Endothelial cell of umbilical vein (primary cell): ENCODE measurements around the gene P2RX4. TPM values are rescaled to one million over a fixed set of nuclear protein-coding genes. Genes with fewer than 3 reads are reported as not detected.
"Not testable (repeated sequence)": the region's sequence is repeated elsewhere in the genome, so short reads cannot be mapped to it uniquely, and the experiment has no call there.

ENCODE experiments used
- BruUV-seq: library from RNA; stranded (reverse); fragments of 400-500 nt; replicated peaks from 2 replicates; lab custom pipeline; 2021; lab: Mats Ljungman, UMichigan
- CTCF ChIA-PET: fragments of 300-600, 350-600 bp; sonication (Branson Sonifier 250); formaldehyde crosslinking; loops from one replicate; lab custom pipeline; 2021; ENCODE audit warnings: antibody characterized with exemption, inconsistent platforms; lab: Charles Lee
- POLR2A ChIA-PET: fragments of 300-600, 350-600 bp; sonication (Branson Sonifier 250); formaldehyde crosslinking; loops from one replicate; lab custom pipeline; 2021; ENCODE audit warnings: antibody characterized with exemption, inconsistent platforms; lab: Charles Lee
- DNase-seq: peaks from one replicate; pipeline ENCODE4 v3.0.0-alpha.2; 2011; ENCODE audit warnings: low read depth, low spot score
- FAIRE-seq: peaks from 2 replicates; lab custom pipeline; 2011; peaks lifted over from hg19 to GRCh38; lab: Jason Lieb, UNC
- H2AFZ ChIP-seq: 2 replicates; pipeline ENCODE4 v1.6.0; 2012; ENCODE audit warnings: low read depth, low read length, control low read depth, inconsistent platforms
- H3K27ac ChIP-seq: 2 replicates; pipeline ENCODE4 v1.5.1; 2011; ENCODE audit warnings: low read depth, mild to moderate bottlenecking, control low read depth, low read length, moderate library complexity; ENCODE audit not compliant: insufficient read depth
- H3K27me3 ChIP-seq, 2 experiments: 2 replicates each; pipeline versions ENCODE4 v1.6.0 to v1.6.1; 2011; ENCODE audit warnings: low read length in 2 of 2, mixed read lengths in 1 of 2; ENCODE audit not compliant: control insufficient read depth in 2 of 2, insufficient read depth in 2 of 2
- H3K36me3 ChIP-seq, 2 experiments: 2 replicates in 1 of 2; 3 replicates in 1 of 2; pipeline ENCODE4 v1.5.1; 2011; ENCODE audit warnings: low read length in 2 of 2, mild to moderate bottlenecking in 1 of 2, moderate library complexity in 1 of 2; ENCODE audit not compliant: control insufficient read depth in 2 of 2, insufficient read depth in 2 of 2; ENCODE audit errors: extremely low read depth in 1 of 2
- H3K4me1 ChIP-seq: 3 replicates; pipeline ENCODE4 v1.5.1; 2011; ENCODE audit warnings: mild to moderate bottlenecking, low read length; ENCODE audit not compliant: control insufficient read depth, insufficient read depth; ENCODE audit errors: extremely low read depth
- H3K4me2 ChIP-seq: 2 replicates; pipeline ENCODE4 v1.6.1; 2011; ENCODE audit warnings: low read length, control low read depth, mixed read lengths; ENCODE audit not compliant: insufficient read depth
- H3K4me3 ChIP-seq, 3 experiments: fragments of 200-600 bp in 1 of 3; sonication (generic), shearing (Covaris generic) in 1 of 3; replicated peaks in 1 of 3; 2 replicates each; pipeline ENCODE4 v1.5.1; 2011 to 2016; ENCODE audit warnings: control low read depth in 3 of 3, low read length in 3 of 3, mild to moderate bottlenecking in 2 of 3, inconsistent platforms in 1 of 3, low read depth in 1 of 3, moderate library complexity in 1 of 3; ENCODE audit not compliant: insufficient read depth in 1 of 3
- H3K79me2 ChIP-seq: 2 replicates; pipeline ENCODE4 v1.6.0; 2012; ENCODE audit warnings: low read length, inconsistent platforms; ENCODE audit not compliant: control insufficient read depth, insufficient read depth
- H3K9ac ChIP-seq: replicated peaks from 2 replicates; pipeline ENCODE3; 2011; ENCODE audit warnings: low read length, control low read depth; ENCODE audit not compliant: insufficient read depth; ENCODE audit errors: extremely low read depth
- H3K9me1 ChIP-seq: replicated peaks from 3 replicates; pipeline ENCODE4 v1.6.0; 2011; ENCODE audit warnings: mild to moderate bottlenecking, low read length; ENCODE audit not compliant: control insufficient read depth, insufficient read depth; ENCODE audit errors: extremely low read depth
- H3K9me3 ChIP-seq: replicated peaks from 2 replicates; pipeline ENCODE4 v1.5.1; 2012; ENCODE audit warnings: low read length, inconsistent platforms; ENCODE audit not compliant: control insufficient read depth, insufficient read depth
- H4K20me1 ChIP-seq: replicated peaks from 2 replicates; pipeline ENCODE3; 2011; ENCODE audit warnings: mild to moderate bottlenecking, low read length; ENCODE audit not compliant: control insufficient read depth, insufficient read depth; ENCODE audit errors: extremely low read depth
- CTCF ChIP-seq, 2 donors: IDR thresholded peaks; 1 replicate in 1 of 2; 2 replicates in 1 of 2; pipeline ENCODE4 v1.5.1; 2011; ENCODE audit warnings: low read length in 2 of 2, mild to moderate bottlenecking in 2 of 2, moderate library complexity in 2 of 2, control low read depth in 1 of 2, inconsistent platforms in 1 of 2, low read depth in 1 of 2; ENCODE audit not compliant: insufficient read depth in 1 of 2; ENCODE audit errors: extremely low read depth in 1 of 2
- MYC ChIP-seq: IDR thresholded peaks from one replicate; pipeline ENCODE4 v1.6.1; 2011; ENCODE audit warnings: mild to moderate bottlenecking, low read depth, low read length
- POLR2AphosphoS5 ChIP-seq: IDR thresholded peaks from 2 replicates; pipeline ENCODE4 v1.6.1; 2012; ENCODE audit warnings: low read depth, mild to moderate bottlenecking, control low read depth, low read length, moderate library complexity; ENCODE audit not compliant: insufficient read depth
- dilution Hi-C: fragments of 300-500 bp; cut with MboI; formaldehyde crosslinking; loops from one replicate; pipeline ENCODE4 v1.15.0; 2019; ENCODE audit warnings: low sequenced_read_pairs; ENCODE audit not compliant: extremely low pct_ligation_motif_present
- intact Hi-C: fragments of 100-400 bp; cut with micrococcal nuclease; formaldehyde crosslinking; loops from one replicate; pipeline ENCODE4 v1.10.0; 2022
- polyA plus RNA-seq, 4 experiments: library from polyadenylated mRNA; depleted of rRNA in 3 of 4; stranded (reverse) in 3 of 4; unstranded in 1 of 4; fragments of >200 nt; gene quantifications; 2 replicates each; pipeline versions ENCODE4 v1.2.1 to v1.2.3, GENCODE V29; 2011 to 2012; ENCODE audit warnings: missing spikeins in 1 of 4
- total RNA-seq: library from RNA; stranded (reverse); gene quantifications from 2 replicates; pipeline ENCODE4 v1.2.3, GENCODE V29; 2021

P2RX4 gene
- total and polyA plus RNA-seq, 2 donors (not counting 3 experiments of a cell fraction or from before 2014, with no cell fraction given), result 92.8 to 116 TPM

GRCh38 chr12:121279507-121279915 lies 69.6 kb downstream of the P2RX4 start:
- ChIA-PET POLR2A (no interaction called here), CTCF (interaction anchor here (1.0 to 1.2 kb wide), 2 partner anchors 8 to 18 kb away, joined by 4 to 7 read pairs; no protein-coding TSS in a partner anchor)
- no TSS peak for BruUV-seq
- Histone ChIP-seq H3K79me2 (peaks cover 13% of the 10 kb centered on the region), H3K4me1 (peaks cover 27% of the 10 kb centered on the region), H3K27ac (peak overlapping the region; percentile 65), H3K9ac (no peak overlapping the region), H3K4me2 (no peak overlapping the region), H3K9me1 (no peaks in the 10 kb centered on the region), H4K20me1 (no peaks in the 10 kb centered on the region), H3K27me3 (no peaks in the 10 kb centered on the region), H3K36me3 (no peaks in the 10 kb centered on the region), H3K4me3 (no peak overlapping the region), H2AFZ (no peak overlapping the region), H3K9me3 (no peaks in the 10 kb centered on the region)
- intact Hi-C loops (loop anchor here (1.0 to 2.0 kb wide), 2 partner anchors 17 to 49 kb away; partner anchors contain the start of gene CAMKK2), dilution Hi-C loops (no loop called here)
- FAIRE-seq (peak; percentile 91), DNase-seq (peak; percentile 61)
- TF ChIP-seq CTCF (IDR thresholded peaks at IDR 0.05; ENCODE audit: extremely low read depth in 1 of 2, insufficient read depth in 1 of 2, low read depth in 1 of 2, low read length in 2 of 2) (no peak), POLR2AphosphoS5 (peak; percentile 45), MYC (no peak)

GRCh38 chr12:121280531-121280930 lies 70.6 kb downstream of the P2RX4 start:
- Histone ChIP-seq H3K79me2 (peaks cover 13% of the 10 kb centered on the region), H3K4me1 (peaks cover 31% of the 10 kb centered on the region)
- H3K27me3 ChIP-seq, dilution Hi-C loops, intact Hi-C loops, FAIRE-seq, POLR2A ChIA-PET, H3K9me1 ChIP-seq, H3K4me2 ChIP-seq, H4K20me1 ChIP-seq, H3K4me3 ChIP-seq, H3K9ac ChIP-seq, H3K27ac ChIP-seq, BruUV-seq, H3K9me3 ChIP-seq, H3K36me3 ChIP-seq, DNase-seq, H2AFZ ChIP-seq, CTCF ChIA-PET: not testable (repeated sequence)

GRCh38 chr12:121281116-121281515 lies 71.2 kb downstream of the P2RX4 start:
- H3K9me3 ChIP-seq, H2AFZ ChIP-seq, DNase-seq, CTCF ChIA-PET, H3K9ac ChIP-seq, dilution Hi-C loops, H4K20me1 ChIP-seq, H3K27me3 ChIP-seq, BruUV-seq, H3K4me2 ChIP-seq, H3K9me1 ChIP-seq, H3K27ac ChIP-seq, H3K36me3 ChIP-seq, H3K4me3 ChIP-seq, intact Hi-C loops, POLR2A ChIA-PET: not testable (repeated sequence)
- FAIRE-seq, result peak; percentile 55
- H3K79me2 ChIP-seq, result peaks cover 19% of the 10 kb centered on the region
- H3K4me1 ChIP-seq, result peaks cover 31% of the 10 kb centered on the region
